Inflammatory macrophage treated with lipopolysaccharide for 4 hours (primary cell): Measurements from ENCODE around the gene SDHD.
"Not testable (repeated sequence)": the region's sequence is repeated elsewhere in the genome, so short reads cannot be mapped to it uniquely, and the experiment has no call there.

ENCODE experiments used
- DNase-seq: peaks from one replicate; pipeline ENCODE4 v3.0.0-alpha.2; 2020

SDHD gene

GRCh38 chr11:112086422-112087191, at the start of gene SDHD, which contains the start of gene TIMM8B:
Gene SDHD, plus strand, starts transcription at chr11:112086873. Its CDS starts 35 bp downstream, at chr11:112086908.
Gene TIMM8B, minus strand, starts transcription at chr11:112086756. Its CDS starts 33 bp downstream, at chr11:112086723.
- DNase-seq, result peak; percentile 99

- no peak for DNase-seq
These were observed 49.1 kb upstream of the SDHD start for GRCh38 chr11:112037527-112037926.

DNA sequence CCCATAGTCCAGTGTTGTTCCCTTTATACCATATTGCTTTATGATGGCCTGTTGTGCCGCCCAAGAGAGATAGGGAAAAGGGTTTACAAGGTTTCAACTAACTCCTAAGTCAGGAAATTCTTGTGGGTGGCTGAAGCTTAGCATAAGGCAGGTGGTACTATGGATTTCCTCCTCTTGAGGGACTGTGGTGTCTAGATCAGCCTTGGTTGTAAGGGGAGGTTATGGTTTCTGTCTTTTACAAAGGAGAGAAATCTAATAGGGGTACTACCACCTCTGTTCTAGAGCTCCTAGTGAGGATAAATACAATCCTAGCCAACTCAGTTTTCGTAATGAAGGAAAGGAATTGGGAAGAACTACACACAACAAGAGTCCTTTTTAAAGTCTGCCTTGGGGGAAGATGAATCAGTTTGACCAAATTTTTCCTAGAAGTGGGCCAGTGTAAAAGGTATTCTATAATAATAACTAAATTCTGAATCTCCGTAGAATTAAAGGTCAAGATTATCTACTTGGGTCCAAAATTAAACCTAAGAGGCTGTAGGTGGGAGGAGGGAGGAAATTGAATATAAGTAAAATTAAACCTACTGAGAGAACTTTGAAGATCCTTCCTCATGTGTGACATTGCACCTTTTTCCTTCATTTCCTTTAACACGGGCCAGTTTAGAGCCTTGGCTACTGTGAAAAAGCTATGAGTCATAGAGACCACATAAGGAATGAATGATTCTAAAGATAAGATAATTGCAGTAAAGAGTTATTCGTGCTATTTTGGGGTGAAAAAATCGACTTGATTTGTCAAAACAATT, 44.3 kb upstream of the SDHD start:
- no peak for DNase-seq

DNA sequence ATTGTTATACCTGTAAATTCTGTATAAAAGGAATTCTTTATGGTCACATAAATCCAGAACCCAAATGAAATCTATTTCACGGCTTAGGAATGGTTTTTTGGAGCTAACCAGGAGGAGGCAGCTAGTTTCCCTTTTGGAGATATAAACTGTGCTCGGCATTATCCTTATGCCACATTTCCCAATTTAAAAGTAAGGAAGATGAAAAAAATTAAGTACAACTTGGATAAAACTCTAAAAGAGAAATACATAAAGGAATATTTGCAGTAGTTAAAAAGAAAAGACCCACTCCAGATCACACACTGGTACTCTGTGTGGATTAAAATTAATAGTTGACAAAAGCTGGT, 43.7 kb upstream of the SDHD start:
- no peak for DNase-seq

GRCh38 chr11:112044961-112045360, 41.7 kb upstream of the SDHD start:
- DNase-seq, result no peak

- DNase-seq, result not testable (repeated sequence)
These were observed 40.0 kb upstream of the SDHD start for GRCh38 chr11:112046647-112047046.

- DNase-seq, result not testable (repeated sequence)
These were observed 38.4 kb upstream of the SDHD start for GRCh38 chr11:112048256-112048655.

- DNase-seq, result no peak
These were observed 36.9 kb upstream of the SDHD start for GRCh38 chr11:112049777-112050176.

GRCh38 chr11:112050721-112051120, 36.0 kb upstream of the SDHD start:
- peak; percentile 77 for DNase-seq

- peak; percentile 52 for DNase-seq
These were observed 34.9 kb upstream of the SDHD start for GRCh38 chr11:112051768-112052167.

GRCh38 chr11:112057170-112057569, 29.5 kb upstream of the SDHD start:
- DNase-seq, result no peak

GRCh38 chr11:112058103-112058502, 28.6 kb upstream of the SDHD start:
- no peak for DNase-seq

DNA sequence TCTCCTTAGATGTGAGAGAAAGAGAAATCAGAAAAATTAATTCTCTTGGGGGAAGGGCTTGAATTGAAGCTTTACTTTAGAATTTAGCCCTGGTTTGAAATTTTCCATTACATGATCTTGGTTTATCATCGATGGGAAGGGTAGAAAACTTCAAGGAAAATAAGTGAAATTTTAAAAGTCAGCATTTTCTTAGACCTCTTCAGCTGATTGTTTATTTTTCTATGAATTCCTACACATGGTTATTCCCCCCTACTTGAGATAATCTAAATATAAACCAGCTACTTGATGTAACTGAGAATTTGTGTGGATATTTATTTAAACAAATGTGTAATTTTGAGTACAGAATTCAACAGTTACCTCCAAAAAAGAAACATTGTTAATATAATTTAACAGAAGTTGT, 23.8 kb upstream of the SDHD start:
- no peak for DNase-seq

- DNase-seq, result peak; percentile 87
These were observed 12.5 kb upstream of the SDHD start, which contains the start of the genes NKAPD1 and PIH1D2 for GRCh38 chr11:112073941-112074811. Gene NKAPD1, plus strand, starts transcription at chr11:112074299. Its CDS starts 1,276 bp downstream, at chr11:112075575. Gene PIH1D2, minus strand, starts transcription at chr11:112074017. Its CDS starts 843 bp downstream, at chr11:112073174.

DNA sequence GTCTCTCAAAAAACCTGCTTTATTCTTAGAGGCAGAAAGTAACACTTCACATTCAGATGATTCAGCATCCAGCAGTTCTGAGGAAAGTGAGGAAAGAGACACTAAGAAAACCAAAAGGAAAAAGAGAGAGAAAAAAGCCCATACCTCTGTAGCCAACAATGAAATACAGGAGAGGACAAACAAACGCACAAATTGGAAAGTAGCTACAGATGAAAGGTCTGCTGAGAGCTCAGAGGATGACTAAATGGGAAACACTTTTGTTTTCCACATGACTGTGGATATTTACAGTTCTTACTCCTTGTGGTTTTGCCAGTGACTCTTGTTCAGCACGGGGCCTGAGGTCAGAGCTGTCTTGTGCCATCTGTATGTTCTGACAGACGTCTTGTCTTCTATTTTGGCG, 3.9 kb upstream of the SDHD start:
- peak; percentile 86 for DNase-seq

- DNase-seq, result peak; percentile 70
These were observed 751 bp upstream of the SDHD start for GRCh38 chr11:112085822-112086421.

DNA sequence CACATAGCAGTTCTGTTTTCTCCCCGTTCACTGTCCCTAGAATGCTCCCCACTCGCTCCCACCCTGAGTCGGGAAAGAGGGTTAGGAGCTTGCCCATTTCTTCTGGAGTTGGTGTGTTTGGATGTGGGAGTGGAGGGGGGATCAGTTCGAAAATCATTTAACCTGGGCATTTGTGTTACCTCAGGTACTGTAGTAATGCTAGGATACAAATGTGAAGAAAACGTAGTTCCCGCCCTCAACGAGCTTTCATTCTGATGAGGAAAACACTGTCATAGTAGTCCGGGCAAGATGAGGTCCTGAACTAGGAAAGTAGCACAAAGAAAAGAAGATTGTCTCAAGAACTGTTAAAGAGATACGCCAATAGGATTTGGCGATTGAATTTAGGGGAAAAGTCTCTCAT, 539 bp downstream of the SDHD start:
- no peak for DNase-seq

- peak; percentile 62 for DNase-seq
These were observed 8.6 kb downstream of the SDHD start for GRCh38 chr11:112095302-112095701.

- DNase-seq, result no peak
These were observed 9.5 kb downstream of the SDHD start for GRCh38 chr11:112096194-112096593.

DNA sequence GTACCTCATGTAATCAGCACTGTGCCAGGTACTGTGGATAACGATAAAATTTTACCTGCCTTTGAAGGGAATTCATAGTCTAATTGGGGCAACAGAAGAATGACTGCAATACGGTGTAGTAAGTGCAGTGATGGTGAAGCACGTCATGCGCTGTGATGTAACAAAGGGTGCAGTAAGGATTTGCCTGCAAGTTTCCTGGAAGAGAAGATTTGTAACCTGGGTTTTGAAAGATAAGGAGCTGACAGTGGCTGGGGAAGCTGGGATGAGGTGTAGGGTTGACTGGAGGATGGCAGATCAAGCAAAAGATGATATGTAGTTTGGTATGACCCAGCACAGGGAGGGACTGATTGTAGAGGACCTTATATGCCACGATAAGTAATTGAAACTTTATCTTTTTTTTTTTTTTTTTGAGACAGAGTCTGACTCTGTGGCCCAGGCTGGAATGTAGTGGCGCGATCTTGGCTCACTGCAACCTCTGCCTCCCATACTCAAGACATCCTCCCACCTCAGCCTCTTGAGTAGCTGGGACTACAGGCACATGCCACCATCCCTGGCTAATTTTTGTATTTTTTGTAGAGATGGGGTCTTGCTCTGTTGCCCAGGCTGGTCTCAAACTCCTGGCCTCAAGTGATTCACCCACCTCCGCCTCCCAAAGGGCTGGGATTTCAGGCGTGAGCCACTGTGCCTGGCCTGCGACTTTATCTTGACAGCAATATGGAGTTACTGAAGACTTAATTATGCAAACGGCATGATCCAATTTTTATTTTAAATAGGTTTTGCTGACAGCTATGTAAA, 11.3 kb downstream of the SDHD start:
- DNase-seq, result no peak

DNA sequence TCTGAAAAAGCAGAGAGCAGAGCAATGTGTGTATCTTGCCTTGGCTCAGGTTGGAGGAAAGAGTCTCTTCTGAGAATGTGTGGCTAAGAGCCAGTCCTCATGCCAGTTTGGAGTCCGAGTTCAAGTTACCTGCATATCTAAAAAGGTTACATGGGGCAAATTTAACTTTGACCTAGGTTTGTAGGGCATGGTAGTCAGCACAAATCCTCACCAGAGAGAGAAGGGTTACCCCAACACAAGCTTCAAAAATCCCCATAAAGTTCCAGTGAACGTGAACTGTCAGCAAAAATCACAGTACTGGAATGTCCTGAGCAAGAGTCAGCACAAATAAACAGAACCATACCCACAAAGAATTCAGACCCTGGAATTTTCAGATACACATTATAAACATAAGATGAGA, 13.8 kb downstream of the SDHD start:
- DNase-seq, result no peak

GRCh38 chr11:112103446-112103845, 16.8 kb downstream of the SDHD start:
- DNase-seq, result peak; percentile 93
